GM12878 (cell line): ENCODE results near the gene DAPK2. TPM values are rescaled to one million over a fixed set of nuclear protein-coding genes. Genes with fewer than 3 reads are reported as not detected.

Source experiments
- TCF3 ChIP-seq: IDR thresholded peaks from 2 replicates; pipeline ENCODE4 v1.6.1; 2012; ENCODE audit warnings: low read depth, mild to moderate bottlenecking, low read length, borderline replicate concordance; ENCODE audit not compliant: insufficient read depth
- polyA plus RNA-seq, 11 experiments: library from polyadenylated mRNA; depleted of rRNA in 4 of 11; unstranded in 6 of 11; stranded (reverse) in 5 of 11; fragments of >200 nt; fragmentation: Nextera tagmentation in 4 of 11; fragmentation: Illumina TruSeq in 1 of 11; extraction: Ambion mirVana in 4 of 11; extraction: Trizol in 1 of 11; gene quantifications; 1 replicate in 1 of 11; 2 replicates in 10 of 11; pipeline versions ENCODE4 v1.2.1 to v1.2.3, GENCODE V29; 2011 to 2016; ENCODE audit warnings: inconsistent platforms in 2 of 11, missing spikeins in 2 of 11, low read depth in 1 of 11
- total RNA-seq, 4 experiments: library from RNA; depleted of rRNA in 3 of 4; stranded (reverse); fragments of >200 nt in 3 of 4; fragmentation: Illumina TruSeq in 1 of 4; extraction: Trizol in 1 of 4; gene quantifications; 2 replicates each; pipeline versions ENCODE4 v1.2.1 to v1.2.3, GENCODE V29; 2013 to 2021
- TF ChIP-seq, protein P1 (sequence below): fragments of 450-650 bp; IDR thresholded peaks from 2 replicates; pipeline ENCODE4 v1.6.1; 2017; ENCODE audit warnings: mild to moderate bottlenecking, moderate library complexity
- TF ChIP-seq, protein P2 (sequence below): IDR thresholded peaks from 2 replicates; pipeline ENCODE4 v1.6.1; 2011; ENCODE audit warnings: borderline replicate concordance, low read depth, mild to moderate bottlenecking, moderate library complexity, low read length; ENCODE audit not compliant: insufficient read depth, poor library complexity, severe bottlenecking
- TF ChIP-seq, protein P3 (sequence below): IDR thresholded peaks from 2 replicates; pipeline ENCODE4 v1.6.1; 2012; ENCODE audit warnings: low read depth, low read length, improper control_type of control experiment
- TF ChIP-seq, protein P4 (sequence below): fragments of 450-650 bp; formaldehyde crosslinking; IDR thresholded peaks from 2 replicates; pipeline ENCODE4 v1.4.0; 2020; ENCODE audit warnings: mild to moderate bottlenecking, moderate library complexity

The DAPK2 gene
- total and polyA plus RNA-seq, 10 of the 15 experiments (the other 5 are each of a cell fraction or from before 2014, with no cell fraction given) = 0.69 to 8.4 (median 4.1) TPM

DNA sequence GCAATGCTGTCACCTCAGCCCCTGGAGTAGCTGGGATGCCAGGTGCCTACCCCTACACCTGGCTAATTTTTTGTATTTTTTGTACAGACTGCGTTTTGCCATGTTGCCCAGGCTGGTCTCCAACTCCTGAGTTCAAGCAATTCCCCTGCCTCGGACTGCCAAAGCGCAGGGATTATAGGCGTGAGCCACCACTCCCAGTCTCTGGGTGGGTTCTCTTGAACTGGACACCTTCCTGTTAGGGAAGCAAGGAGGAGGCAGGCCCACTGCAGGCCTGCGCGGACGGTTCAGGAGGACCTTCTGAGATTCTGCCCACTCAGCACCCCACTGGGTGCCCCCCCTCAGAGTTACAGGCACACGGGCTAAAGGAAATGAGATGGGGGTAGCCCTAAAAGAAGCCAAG is 138.8 kb downstream of the DAPK2 start (continued):
- TF ChIP-seq, protein P1, sequence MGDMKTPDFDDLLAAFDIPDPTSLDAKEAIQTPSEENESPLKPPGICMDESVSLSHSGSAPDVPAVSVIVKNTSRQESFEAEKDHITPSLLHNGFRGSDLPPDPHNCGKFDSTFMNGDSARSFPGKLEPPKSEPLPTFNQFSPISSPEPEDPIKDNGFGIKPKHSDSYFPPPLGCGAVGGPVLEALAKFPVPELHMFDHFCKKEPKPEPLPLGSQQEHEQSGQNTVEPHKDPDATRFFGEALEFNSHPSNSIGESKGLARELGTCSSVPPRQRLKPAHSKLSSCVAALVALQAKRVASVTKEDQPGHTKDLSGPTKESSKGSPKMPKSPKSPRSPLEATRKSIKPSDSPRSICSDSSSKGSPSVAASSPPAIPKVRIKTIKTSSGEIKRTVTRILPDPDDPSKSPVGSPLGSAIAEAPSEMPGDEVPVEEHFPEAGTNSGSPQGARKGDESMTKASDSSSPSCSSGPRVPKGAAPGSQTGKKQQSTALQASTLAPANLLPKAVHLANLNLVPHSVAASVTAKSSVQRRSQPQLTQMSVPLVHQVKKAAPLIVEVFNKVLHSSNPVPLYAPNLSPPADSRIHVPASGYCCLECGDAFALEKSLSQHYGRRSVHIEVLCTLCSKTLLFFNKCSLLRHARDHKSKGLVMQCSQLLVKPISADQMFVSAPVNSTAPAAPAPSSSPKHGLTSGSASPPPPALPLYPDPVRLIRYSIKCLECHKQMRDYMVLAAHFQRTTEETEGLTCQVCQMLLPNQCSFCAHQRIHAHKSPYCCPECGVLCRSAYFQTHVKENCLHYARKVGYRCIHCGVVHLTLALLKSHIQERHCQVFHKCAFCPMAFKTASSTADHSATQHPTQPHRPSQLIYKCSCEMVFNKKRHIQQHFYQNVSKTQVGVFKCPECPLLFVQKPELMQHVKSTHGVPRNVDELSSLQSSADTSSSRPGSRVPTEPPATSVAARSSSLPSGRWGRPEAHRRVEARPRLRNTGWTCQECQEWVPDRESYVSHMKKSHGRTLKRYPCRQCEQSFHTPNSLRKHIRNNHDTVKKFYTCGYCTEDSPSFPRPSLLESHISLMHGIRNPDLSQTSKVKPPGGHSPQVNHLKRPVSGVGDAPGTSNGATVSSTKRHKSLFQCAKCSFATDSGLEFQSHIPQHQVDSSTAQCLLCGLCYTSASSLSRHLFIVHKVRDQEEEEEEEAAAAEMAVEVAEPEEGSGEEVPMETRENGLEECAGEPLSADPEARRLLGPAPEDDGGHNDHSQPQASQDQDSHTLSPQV = no peak
- TF ChIP-seq, protein P2, sequence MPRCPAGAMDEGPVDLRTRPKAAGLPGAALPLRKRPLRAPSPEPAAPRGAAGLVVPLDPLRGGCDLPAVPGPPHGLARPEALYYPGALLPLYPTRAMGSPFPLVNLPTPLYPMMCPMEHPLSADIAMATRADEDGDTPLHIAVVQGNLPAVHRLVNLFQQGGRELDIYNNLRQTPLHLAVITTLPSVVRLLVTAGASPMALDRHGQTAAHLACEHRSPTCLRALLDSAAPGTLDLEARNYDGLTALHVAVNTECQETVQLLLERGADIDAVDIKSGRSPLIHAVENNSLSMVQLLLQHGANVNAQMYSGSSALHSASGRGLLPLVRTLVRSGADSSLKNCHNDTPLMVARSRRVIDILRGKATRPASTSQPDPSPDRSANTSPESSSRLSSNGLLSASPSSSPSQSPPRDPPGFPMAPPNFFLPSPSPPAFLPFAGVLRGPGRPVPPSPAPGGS = no peak
- TF ChIP-seq, protein P3, sequence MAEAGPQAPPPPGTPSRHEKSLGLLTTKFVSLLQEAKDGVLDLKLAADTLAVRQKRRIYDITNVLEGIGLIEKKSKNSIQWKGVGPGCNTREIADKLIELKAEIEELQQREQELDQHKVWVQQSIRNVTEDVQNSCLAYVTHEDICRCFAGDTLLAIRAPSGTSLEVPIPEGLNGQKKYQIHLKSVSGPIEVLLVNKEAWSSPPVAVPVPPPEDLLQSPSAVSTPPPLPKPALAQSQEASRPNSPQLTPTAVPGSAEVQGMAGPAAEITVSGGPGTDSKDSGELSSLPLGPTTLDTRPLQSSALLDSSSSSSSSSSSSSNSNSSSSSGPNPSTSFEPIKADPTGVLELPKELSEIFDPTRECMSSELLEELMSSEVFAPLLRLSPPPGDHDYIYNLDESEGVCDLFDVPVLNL = no peak
- TF ChIP-seq TCF3 = no peak
- TF ChIP-seq, protein P4, sequence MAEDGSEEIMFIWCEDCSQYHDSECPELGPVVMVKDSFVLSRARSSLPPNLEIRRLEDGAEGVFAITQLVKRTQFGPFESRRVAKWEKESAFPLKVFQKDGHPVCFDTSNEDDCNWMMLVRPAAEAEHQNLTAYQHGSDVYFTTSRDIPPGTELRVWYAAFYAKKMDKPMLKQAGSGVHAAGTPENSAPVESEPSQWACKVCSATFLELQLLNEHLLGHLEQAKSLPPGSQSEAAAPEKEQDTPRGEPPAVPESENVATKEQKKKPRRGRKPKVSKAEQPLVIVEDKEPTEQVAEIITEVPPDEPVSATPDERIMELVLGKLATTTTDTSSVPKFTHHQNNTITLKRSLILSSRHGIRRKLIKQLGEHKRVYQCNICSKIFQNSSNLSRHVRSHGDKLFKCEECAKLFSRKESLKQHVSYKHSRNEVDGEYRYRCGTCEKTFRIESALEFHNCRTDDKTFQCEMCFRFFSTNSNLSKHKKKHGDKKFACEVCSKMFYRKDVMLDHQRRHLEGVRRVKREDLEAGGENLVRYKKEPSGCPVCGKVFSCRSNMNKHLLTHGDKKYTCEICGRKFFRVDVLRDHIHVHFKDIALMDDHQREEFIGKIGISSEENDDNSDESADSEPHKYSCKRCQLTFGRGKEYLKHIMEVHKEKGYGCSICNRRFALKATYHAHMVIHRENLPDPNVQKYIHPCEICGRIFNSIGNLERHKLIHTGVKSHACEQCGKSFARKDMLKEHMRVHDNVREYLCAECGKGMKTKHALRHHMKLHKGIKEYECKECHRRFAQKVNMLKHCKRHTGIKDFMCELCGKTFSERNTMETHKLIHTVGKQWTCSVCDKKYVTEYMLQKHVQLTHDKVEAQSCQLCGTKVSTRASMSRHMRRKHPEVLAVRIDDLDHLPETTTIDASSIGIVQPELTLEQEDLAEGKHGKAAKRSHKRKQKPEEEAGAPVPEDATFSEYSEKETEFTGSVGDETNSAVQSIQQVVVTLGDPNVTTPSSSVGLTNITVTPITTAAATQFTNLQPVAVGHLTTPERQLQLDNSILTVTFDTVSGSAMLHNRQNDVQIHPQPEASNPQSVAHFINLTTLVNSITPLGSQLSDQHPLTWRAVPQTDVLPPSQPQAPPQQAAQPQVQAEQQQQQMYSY (CRISPR knock-in tag) = no peak
